HG02623 (cell line): ENCODE results near the gene P2RY6.
A peak's percentile ranks its signal among the peaks of the same experiment; 100 is the strongest.

ENCODE experiments used
- ATAC-seq: cut with Tn5 transposase; IDR thresholded peaks from one replicate; pipeline ENCODE4 v1.9.1; 2021; ENCODE audit warnings: moderate library complexity; ENCODE audit not compliant: unreplicated experiment

The P2RY6 gene

GRCh38 chr11:73295241-73295995 lies 23.3 kb downstream of the P2RY6 start:
- ATAC-seq, result no peak

GRCh38 chr11:73295996-73296318 lies 23.8 kb downstream of the P2RY6 start:
- ATAC-seq, result no peak

- no peak for ATAC-seq
Measured at GRCh38 chr11:73296501-73297230, 24.5 kb downstream of the P2RY6 start.

- no peak for ATAC-seq
Measured at GRCh38 chr11:73297231-73297590, 25.1 kb downstream of the P2RY6 start.

GRCh38 chr11:73297702-73298101 lies 25.6 kb downstream of the P2RY6 start:
- ATAC-seq, result no peak

- no peak for ATAC-seq
Measured at GRCh38 chr11:73298233-73298632, 26.1 kb downstream of the P2RY6 start.

GRCh38 chr11:73299751-73300150 lies 27.6 kb downstream of the P2RY6 start:
- ATAC-seq, result no peak

- ATAC-seq, result no peak
Measured at GRCh38 chr11:73306069-73306841, 34.1 kb downstream of the P2RY6 start.

- no peak for ATAC-seq
Measured at GRCh38 chr11:73306977-73307322, 34.8 kb downstream of the P2RY6 start.

GRCh38 chr11:73307323-73308002 lies 35.3 kb downstream of the P2RY6 start:
- peak; percentile 47 for ATAC-seq

GRCh38 chr11:73308003-73308960 lies 36.1 kb downstream of the P2RY6 start, which contains the start of gene ARHGEF17:
TSS of gene ARHGEF17 (plus strand) at chr11:73308276. CDS start at chr11:73308639, 363 bp downstream.
- peak; percentile 18 for ATAC-seq

- ATAC-seq, result no peak
Measured at GRCh38 chr11:73308961-73309919, 37.1 kb downstream of the P2RY6 start.

- ATAC-seq, result no peak
Measured at GRCh38 chr11:73310076-73310475, 37.9 kb downstream of the P2RY6 start.

- no peak for ATAC-seq
Measured at GRCh38 chr11:73310661-73311393, 38.7 kb downstream of the P2RY6 start.

- ATAC-seq, result no peak
Measured at GRCh38 chr11:73311394-73311869, 39.3 kb downstream of the P2RY6 start.

- no peak for ATAC-seq
Measured at GRCh38 chr11:73312036-73312435, 39.9 kb downstream of the P2RY6 start.

GRCh38 chr11:73312851-73313327 lies 40.8 kb downstream of the P2RY6 start:
- no peak for ATAC-seq

- ATAC-seq, result no peak
Measured at GRCh38 chr11:73313652-73314051, 41.5 kb downstream of the P2RY6 start.
